Kidney (tissue), 14 donors: ENCODE data around the gene PEAK3. TPM values are rescaled to one million over a fixed set of nuclear protein-coding genes. Genes with fewer than 3 reads are reported as not detected.

Experiments
- DNase-seq, 5 donors: peaks; one replicate each; pipeline ENCODE4 v3.0.0-alpha.2; 2013 to 2020
- FAIRE-seq: peaks from 2 replicates; lab custom pipeline; 2012; peaks lifted over from hg19 to GRCh38; lab: Jason Lieb, UNC
- H3K27ac ChIP-seq, 2 donors: one replicate each; pipeline ENCODE4 v1.7.0; 2013; ENCODE audit warnings: low read depth in 2 of 2, low read length in 2 of 2, inconsistent platforms in 1 of 2
- H3K27me3 ChIP-seq: one replicate; pipeline ENCODE4 v1.7.1; 2013; ENCODE audit warnings: low read length, inconsistent platforms; ENCODE audit not compliant: control insufficient read depth, insufficient read depth
- H3K36me3 ChIP-seq, 3 donors: one replicate each; pipeline versions ENCODE4 v1.7.0 to v1.7.1; 2013; ENCODE audit warnings: low read length in 3 of 3, control low read depth in 1 of 3, inconsistent platforms in 1 of 3; ENCODE audit not compliant: insufficient read depth in 3 of 3, control insufficient read depth in 2 of 3
- H3K4me1 ChIP-seq, 3 donors: one replicate each; pipeline versions ENCODE4 v1.7.0 to v1.7.1; 2013; ENCODE audit warnings: low read length in 3 of 3, inconsistent platforms in 1 of 3, low read depth in 1 of 3; ENCODE audit not compliant: control insufficient read depth in 2 of 3, insufficient read depth in 2 of 3
- H3K4me3 ChIP-seq, 3 donors: one replicate each; pipeline versions ENCODE4 v1.7.0 to v1.8.1; 2013; ENCODE audit warnings: low read length in 3 of 3, control low read depth in 1 of 3, inconsistent platforms in 1 of 3
- H3K9ac ChIP-seq, 3 donors: one replicate each; pipeline versions ENCODE4 v1.7.0 to v1.7.1; 2013; ENCODE audit warnings: low read length in 3 of 3, control low read depth in 1 of 3, inconsistent platforms in 1 of 3
- H3K9me3 ChIP-seq, 3 donors: one replicate each; pipeline versions ENCODE4 v1.7.0 to v1.7.1; 2013; ENCODE audit warnings: low read length in 3 of 3, control low read depth in 1 of 3, inconsistent platforms in 1 of 3; ENCODE audit not compliant: control insufficient read depth in 2 of 3, insufficient read depth in 1 of 3
- intact Hi-C: fragments of 100-400 bp; cut with DNase I; formaldehyde crosslinking; loops from one replicate; pipeline ENCODE4 v1.11.1; 2022
- polyA plus RNA-seq: library from polyadenylated mRNA; stranded (reverse); fragments of 350-450 nt; fragmentation: Illumina TruSeq; extraction: RNeasy Lipid Tissue Mini Kit (QIAGEN cat#74804); gene quantifications from one replicate; pipeline ENCODE4 v1.2.3, GENCODE V29; 2014; ENCODE audit warnings: low read depth, low replicate concordance; ENCODE audit not compliant: insufficient read depth
- total RNA-seq: library from RNA; stranded (reverse); fragmentation: NEBNext Ultra II Directional; extraction: Animal tissue kit (Norgen Biotek cat#: 25700); gene quantifications from one replicate; pipeline ENCODE4 v1.2.1, GENCODE V29; 2021
- TF ChIP-seq, protein P1 (sequence below): IDR thresholded peaks from 3 replicates; pipeline ENCODE4 v1.5.1; 2012; ENCODE audit warnings: mild to moderate bottlenecking, moderate library complexity, borderline replicate concordance; ENCODE audit not compliant: insufficient read depth; ENCODE audit errors: extremely low read depth
- donor health status: control.
- donor health status: control.
- donor health status: control.
- donor health status: control.
- donor health status: control.
- donor health status: DM: yes; HTN: yes; CAD: no.
- donor health status: Normal renal cell carcinoma (clear cell type).

The PEAK3 gene
- total and polyA plus RNA-seq, 2 donors from 2014 or later, result 2.1 TPM; not detected in 1

DNA sequence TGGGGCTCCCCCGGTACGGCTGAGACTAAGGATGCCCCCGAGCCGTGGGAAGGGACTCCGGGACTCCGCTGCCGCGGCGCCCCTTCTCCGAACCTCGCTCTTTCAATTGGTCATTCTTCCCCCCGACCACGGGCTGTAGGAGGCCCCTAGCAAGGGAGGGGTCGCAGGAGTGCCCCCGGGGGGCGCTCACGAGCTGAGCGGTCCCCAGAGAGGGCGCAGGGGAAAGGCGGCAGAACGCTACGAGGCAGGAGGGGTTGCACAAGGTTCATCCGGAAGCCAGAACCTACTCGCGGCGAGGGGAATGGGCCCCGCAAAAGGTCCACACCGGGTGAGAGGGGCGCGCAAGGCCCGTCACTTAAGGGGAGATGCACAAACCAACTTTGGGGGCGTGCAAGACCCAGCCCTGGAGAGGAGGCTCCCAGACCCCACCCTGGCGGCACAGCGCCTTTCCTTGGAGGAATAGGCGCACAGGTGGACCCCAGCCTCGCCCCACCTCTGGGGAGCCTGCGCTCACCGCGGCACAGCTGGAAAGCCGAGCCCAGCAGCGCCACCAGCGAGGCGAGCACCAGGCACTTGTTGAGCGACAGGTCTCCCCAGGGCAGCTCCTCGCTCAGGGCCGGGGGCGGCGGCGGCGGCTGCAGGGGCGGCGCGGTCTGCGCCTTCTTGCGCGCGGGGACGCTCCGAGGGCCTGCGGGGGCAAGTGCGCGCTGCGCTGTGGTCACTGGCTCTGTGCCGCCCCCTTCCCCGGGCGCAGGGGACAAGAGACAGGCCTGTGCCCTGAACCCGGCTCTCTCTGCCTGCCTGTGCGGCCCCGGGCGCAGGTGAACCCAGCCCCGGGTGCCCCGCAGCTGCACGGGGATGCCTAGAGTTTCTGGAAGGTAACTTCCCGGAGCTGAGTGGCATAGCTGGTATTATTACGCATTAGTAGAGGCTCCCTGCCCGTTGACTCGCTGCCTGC lies 28.6 kb downstream of the PEAK3 start:
- Histone ChIP-seq H3K4me3 (no peak overlapping the region), H3K9me3 (no peaks in the 10 kb centered on the region), H3K9ac (no peak overlapping the region), H3K36me3 (no peaks in the 10 kb centered on the region), H3K4me1 (peaks cover 0 to 6% (median 0%) of the 10 kb centered on the region in 3 donors), H3K27ac (no peak overlapping the region), H3K27me3 (peaks cover 2% of the 10 kb centered on the region)
- no peak for FAIRE-seq
- intact Hi-C loops, result no loop called here
- DNase-seq, result peak in 2 of 5 donors; percentile 39 to 74
- TF ChIP-seq, protein P1, sequence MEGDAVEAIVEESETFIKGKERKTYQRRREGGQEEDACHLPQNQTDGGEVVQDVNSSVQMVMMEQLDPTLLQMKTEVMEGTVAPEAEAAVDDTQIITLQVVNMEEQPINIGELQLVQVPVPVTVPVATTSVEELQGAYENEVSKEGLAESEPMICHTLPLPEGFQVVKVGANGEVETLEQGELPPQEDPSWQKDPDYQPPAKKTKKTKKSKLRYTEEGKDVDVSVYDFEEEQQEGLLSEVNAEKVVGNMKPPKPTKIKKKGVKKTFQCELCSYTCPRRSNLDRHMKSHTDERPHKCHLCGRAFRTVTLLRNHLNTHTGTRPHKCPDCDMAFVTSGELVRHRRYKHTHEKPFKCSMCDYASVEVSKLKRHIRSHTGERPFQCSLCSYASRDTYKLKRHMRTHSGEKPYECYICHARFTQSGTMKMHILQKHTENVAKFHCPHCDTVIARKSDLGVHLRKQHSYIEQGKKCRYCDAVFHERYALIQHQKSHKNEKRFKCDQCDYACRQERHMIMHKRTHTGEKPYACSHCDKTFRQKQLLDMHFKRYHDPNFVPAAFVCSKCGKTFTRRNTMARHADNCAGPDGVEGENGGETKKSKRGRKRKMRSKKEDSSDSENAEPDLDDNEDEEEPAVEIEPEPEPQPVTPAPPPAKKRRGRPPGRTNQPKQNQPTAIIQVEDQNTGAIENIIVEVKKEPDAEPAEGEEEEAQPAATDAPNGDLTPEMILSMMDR, result no peak

DNA sequence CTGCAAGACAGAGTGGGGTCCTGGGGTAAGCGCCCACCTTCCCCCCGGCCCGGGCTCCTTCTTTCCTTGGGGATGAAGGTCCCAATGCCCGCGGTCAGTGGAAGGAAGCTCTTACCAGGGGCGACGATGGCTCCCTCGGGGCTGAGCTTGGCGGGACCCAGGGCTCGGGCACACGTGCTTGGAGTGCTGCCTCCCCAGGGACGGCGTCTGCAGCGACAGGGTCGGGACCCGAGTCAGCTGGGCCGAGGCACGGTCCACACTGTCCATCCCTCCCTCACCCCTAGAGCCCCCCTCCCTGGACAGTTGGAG lies 29.2 kb downstream of the PEAK3 start:
- H3K9ac ChIP-seq, result no peak overlapping the region
- no peaks in the 10 kb centered on the region for H3K36me3 ChIP-seq
- H3K9me3 ChIP-seq, result no peaks in the 10 kb centered on the region
- no peak for FAIRE-seq
- H3K4me1 ChIP-seq, result peaks cover 0 to 6% (median 0%) of the 10 kb centered on the region in 3 donors
- no peak overlapping the region for H3K27ac ChIP-seq
- no peak overlapping the region for H3K4me3 ChIP-seq
- peaks cover 2% of the 10 kb centered on the region for H3K27me3 ChIP-seq
- TF ChIP-seq, protein P1, result no peak
- no peak for DNase-seq
- intact Hi-C loops, result no loop called here

DNA sequence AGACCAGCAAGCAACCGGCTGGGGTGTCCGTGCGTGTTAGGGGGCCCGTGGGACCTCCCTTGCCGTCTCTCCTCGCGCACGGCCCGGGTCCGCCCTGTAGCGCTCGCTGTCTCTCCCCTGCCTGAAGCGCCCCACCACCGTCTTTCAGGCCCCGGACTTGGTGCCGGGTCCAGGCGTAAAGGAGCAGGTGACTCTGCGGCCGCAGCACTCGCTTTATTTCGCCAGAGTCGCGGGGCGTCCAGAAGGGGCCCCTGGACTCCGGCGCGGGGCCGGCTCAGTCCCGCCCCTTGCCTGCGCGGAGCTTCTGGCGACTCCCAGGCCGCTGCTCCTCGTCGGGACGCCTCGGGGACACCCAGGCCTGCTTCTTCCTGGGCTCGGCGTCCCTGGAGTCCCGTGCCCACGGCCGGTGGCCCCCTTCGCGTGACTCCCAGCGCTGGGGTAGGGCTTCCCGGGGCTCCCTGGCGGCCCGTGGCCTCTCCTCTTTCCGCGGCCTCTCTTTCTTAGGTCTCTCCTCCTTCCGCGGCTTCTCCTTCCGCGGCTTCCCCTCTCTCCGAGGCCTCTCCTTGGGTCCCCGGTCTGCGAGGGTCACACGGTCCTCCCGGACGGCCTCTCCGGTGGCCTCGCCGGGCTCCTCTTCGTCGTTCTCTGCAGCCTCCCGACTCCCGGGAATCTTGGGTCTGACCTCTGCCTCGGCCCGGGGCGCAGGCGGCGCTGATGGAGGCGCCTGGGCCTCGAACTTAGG lies 29.7 kb downstream of the PEAK3 start:
- no peak for FAIRE-seq
- H3K4me1 ChIP-seq, result peaks cover 0 to 6% (median 0%) of the 10 kb centered on the region in 3 donors
- peaks cover 0 to 2% (median 0%) of the 10 kb centered on the region in 3 donors for H3K36me3 ChIP-seq
- TF ChIP-seq, protein P1, result no peak
- peaks cover 2% of the 10 kb centered on the region for H3K27me3 ChIP-seq
- intact Hi-C loops, result no loop called here
- peak in 1 of 5 donors; percentile 74 for DNase-seq
- H3K4me3 ChIP-seq, result no peak overlapping the region
- H3K27ac ChIP-seq, result no peak overlapping the region
- no peak overlapping the region for H3K9ac ChIP-seq
- no peaks in the 10 kb centered on the region for H3K9me3 ChIP-seq
